HepG2 (cell line): ENCODE results near the gene EZH1. TPM values are rescaled to one million over a fixed set of nuclear protein-coding genes. Genes with fewer than 3 reads are reported as not detected.
A peak's percentile ranks its signal among the peaks of the same experiment; 100 is the strongest.

ENCODE experiments used
- ARID4A ChIP-seq: sonication (generic); formaldehyde crosslinking; IDR thresholded peaks from 2 replicates; pipeline ENCODE4 v1.5.0; 2020; ENCODE audit warnings: mild to moderate bottlenecking, missing genetic modification reagents, borderline replicate concordance
- CAMTA2 ChIP-seq: sonication (generic); formaldehyde crosslinking; IDR thresholded peaks from 2 replicates; pipeline ENCODE4 v1.4.0; 2020; ENCODE audit warnings: mild to moderate bottlenecking, missing genetic modification reagents, borderline replicate concordance
- FOXA1 ChIP-seq, 2 experiments: fragments of 450-650 bp in 1 of 2; sonication (generic) in 1 of 2; formaldehyde crosslinking in 1 of 2; IDR thresholded peaks; 2 replicates each; pipeline versions ENCODE4 v1.4.0 to v1.6.1; 2016 to 2020; ENCODE audit warnings: missing genetic modification reagents in 1 of 2
- HNRNPK ChIP-seq: fragments of 200-400 bp; formaldehyde crosslinking; IDR thresholded peaks from 2 replicates; pipeline ENCODE4 v1.6.1; 2018; ENCODE audit warnings: low read length, low read depth, moderate library complexity, mild to moderate bottlenecking; ENCODE audit not compliant: poor library complexity, severe bottlenecking
- HNRNPL ChIP-seq: fragments of 200-400 bp; formaldehyde crosslinking; IDR thresholded peaks from 2 replicates; pipeline ENCODE4 v1.6.1; 2017; ENCODE audit warnings: mild to moderate bottlenecking, low read depth, low read length
- IKZF4 ChIP-seq: sonication (generic); formaldehyde crosslinking; IDR thresholded peaks from 2 replicates; pipeline ENCODE4 v1.5.1; 2020; ENCODE audit warnings: borderline replicate concordance, mild to moderate bottlenecking, low read depth, missing genetic modification reagents; ENCODE audit errors: not compliant biosample characterization
- NFYC ChIP-seq: IDR thresholded peaks from 2 replicates; pipeline ENCODE4 v1.6.1; 2016; ENCODE audit warnings: missing genetic modification reagents, missing compliant biosample characterization
- NONO ChIP-seq, 2 experiments: fragments of 450-650 bp in 1 of 2; sonication (generic) in 1 of 2; formaldehyde crosslinking in 1 of 2; IDR thresholded peaks in 1 of 2; conservative IDR thresholded peaks in 1 of 2; 2 replicates each; pipeline versions ENCODE4 v1.6.1 to v1.8.0; 2017 to 2022; ENCODE audit warnings: mild to moderate bottlenecking in 1 of 2, missing genetic modification reagents in 1 of 2, moderate library complexity in 1 of 2
- PHF21A ChIP-seq: sonication (generic); formaldehyde crosslinking; IDR thresholded peaks from 2 replicates; pipeline ENCODE4 v1.5.0; 2020; ENCODE audit warnings: mild to moderate bottlenecking, missing genetic modification reagents
- RBFOX2 ChIP-seq: fragments of 200-400 bp; formaldehyde crosslinking; IDR thresholded peaks from 2 replicates; pipeline ENCODE4 v1.6.1; 2017; ENCODE audit warnings: low read depth, mild to moderate bottlenecking, low read length
- RELA ChIP-seq: sonication (generic); formaldehyde crosslinking; IDR thresholded peaks from 2 replicates; pipeline ENCODE4 v1.4.0; 2020; ENCODE audit warnings: missing genetic modification reagents
- SALL2 ChIP-seq: sonication (generic); formaldehyde crosslinking; IDR thresholded peaks from 2 replicates; pipeline ENCODE4 v1.8.1; 2023; ENCODE audit warnings: mild to moderate bottlenecking, missing genetic modification reagents, inconsistent platforms
- SETDB1 ChIP-seq: sonication (generic); formaldehyde crosslinking; IDR thresholded peaks from 2 replicates; pipeline ENCODE4 v1.5.1; 2020; ENCODE audit warnings: missing genetic modification reagents, mild to moderate bottlenecking, borderline replicate concordance
- ZBTB38 ChIP-seq: sonication (generic); formaldehyde crosslinking; IDR thresholded peaks from 2 replicates; pipeline ENCODE4 v1.5.1; 2020; ENCODE audit warnings: mild to moderate bottlenecking, missing genetic modification reagents
- ZNF383 ChIP-seq: sonication (generic); formaldehyde crosslinking; IDR thresholded peaks from 2 replicates; pipeline ENCODE4 v1.4.0; 2020; ENCODE audit warnings: missing genetic modification reagents, mild to moderate bottlenecking, borderline replicate concordance
- polyA plus RNA-seq, 8 experiments: library from polyadenylated mRNA; depleted of rRNA in 3 of 8; stranded (reverse) in 7 of 8; unstranded in 1 of 8; fragments of >200 nt; fragmentation: Illumina TruSeq in 4 of 8; extraction: Trizol in 4 of 8; gene quantifications; 2 replicates each; pipeline versions ENCODE4 v1.2.1 to v1.2.3, GENCODE V29; 2011 to 2016; ENCODE audit warnings: low read depth in 4 of 8, missing spikeins in 1 of 8, mixed read lengths in 1 of 8; ENCODE audit not compliant: insufficient read depth in 1 of 8
- total RNA-seq, 5 experiments: library from RNA; depleted of rRNA; stranded (reverse); fragments of >200 nt; fragmentation: Illumina TruSeq; extraction: Trizol; gene quantifications; 2 replicates each; pipeline ENCODE4 v1.2.3, GENCODE V29; 2016; ENCODE audit warnings: low read depth in 1 of 5
- TF ChIP-seq, protein P1 (sequence below): sonication (generic); formaldehyde crosslinking; IDR thresholded peaks from 2 replicates; pipeline ENCODE4 v1.5.0; 2020; ENCODE audit warnings: missing genetic modification reagents, mild to moderate bottlenecking, borderline replicate concordance
- TF ChIP-seq, protein P2 (sequence below): sonication (generic); formaldehyde crosslinking; IDR thresholded peaks from 2 replicates; pipeline ENCODE4 v1.9.0; 2021; ENCODE audit warnings: missing genetic modification reagents, borderline replicate concordance

The EZH1 gene
- total and polyA plus RNA-seq, 2 of the 13 experiments (the other 11 are each of a cell fraction or from before 2014, with no cell fraction given): 11.6 to 24.0 TPM

GRCh38 chr17:42673266-42673884 is 71.5 kb downstream of the EZH1 start (continued):
- TF ChIP-seq ARID4A (no peak), RBFOX2 (0 out of 2 replicates have a peak, but pooled peaks have one; percentile 31), ZBTB38 (CRISPR knock-in tag) (no peak), NONO (IDR thresholded peaks at IDR 0.05) (no peak), NONO (CRISPR knock-in tag; conservative IDR thresholded peaks at IDR 0.05) (0 out of 2 replicates have a peak, but pooled peaks have one; percentile 18), IKZF4 (CRISPR knock-in tag) (no peak), NFYC (CRISPR knock-in tag) (no peak), HNRNPK (no peak), RELA (CRISPR knock-in tag) (no peak), HNRNPL (no peak), SALL2 (CRISPR knock-in tag) (0 out of 2 replicates have a peak, but pooled peaks have one; percentile 47), PHF21A (CRISPR knock-in tag) (no peak), SETDB1 (CRISPR knock-in tag) (no peak), FOXA1 (IDR thresholded peaks at IDR 0.05) (no peak), FOXA1 (CRISPR knock-in tag; IDR thresholded peaks at IDR 0.05) (no peak), ZNF383 (CRISPR knock-in tag) (no peak), CAMTA2 (CRISPR knock-in tag) (no peak)
- TF ChIP-seq, protein P1, sequence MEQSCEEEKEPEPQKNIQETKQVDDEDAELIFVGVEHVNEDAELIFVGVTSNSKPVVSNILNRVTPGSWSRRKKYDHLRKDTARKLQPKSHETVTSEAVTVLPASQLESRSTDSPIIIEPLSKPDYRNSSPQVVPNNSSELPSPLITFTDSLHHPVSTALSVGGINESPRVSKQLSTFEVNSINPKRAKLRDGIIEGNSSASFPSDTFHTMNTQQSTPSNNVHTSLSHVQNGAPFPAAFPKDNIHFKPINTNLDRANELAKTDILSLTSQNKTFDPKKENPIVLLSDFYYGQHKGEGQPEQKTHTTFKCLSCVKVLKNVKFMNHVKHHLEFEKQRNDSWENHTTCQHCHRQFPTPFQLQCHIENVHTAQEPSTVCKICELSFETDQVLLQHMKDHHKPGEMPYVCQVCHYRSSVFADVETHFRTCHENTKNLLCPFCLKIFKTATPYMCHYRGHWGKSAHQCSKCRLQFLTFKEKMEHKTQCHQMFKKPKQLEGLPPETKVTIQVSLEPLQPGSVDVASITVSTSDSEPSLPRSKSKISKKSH (CRISPR knock-in tag): no peak
- TF ChIP-seq, protein P2, sequence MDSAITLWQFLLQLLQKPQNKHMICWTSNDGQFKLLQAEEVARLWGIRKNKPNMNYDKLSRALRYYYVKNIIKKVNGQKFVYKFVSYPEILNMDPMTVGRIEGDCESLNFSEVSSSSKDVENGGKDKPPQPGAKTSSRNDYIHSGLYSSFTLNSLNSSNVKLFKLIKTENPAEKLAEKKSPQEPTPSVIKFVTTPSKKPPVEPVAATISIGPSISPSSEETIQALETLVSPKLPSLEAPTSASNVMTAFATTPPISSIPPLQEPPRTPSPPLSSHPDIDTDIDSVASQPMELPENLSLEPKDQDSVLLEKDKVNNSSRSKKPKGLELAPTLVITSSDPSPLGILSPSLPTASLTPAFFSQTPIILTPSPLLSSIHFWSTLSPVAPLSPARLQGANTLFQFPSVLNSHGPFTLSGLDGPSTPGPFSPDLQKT: no peak
